ENCODE data around the gene RTP5. TPM values are rescaled to one million over a fixed set of nuclear protein-coding genes. Genes with fewer than 3 reads are reported as not detected.
"Not testable (repeated sequence)": the region's sequence is repeated elsewhere in the genome, so short reads cannot be mapped to it uniquely, and the experiment has no call there.

The RTP5 gene
- total and polyA plus RNA-seq, 2 experiments from 2014 or later: not detected

GRCh38 chr2:241821460-241822263, 47.9 kb upstream of the RTP5 start:
- H3K4me1 ChIP-seq (ENCODE audit: insufficient read depth): no peaks in the 10 kb centered on the region
- no peaks in the 10 kb centered on the region for H3K79me2 ChIP-seq (ENCODE audit: insufficient read depth)
- no peaks in the 10 kb centered on the region for H3K9me3 ChIP-seq (ENCODE audit: low read depth)
- in situ Hi-C loops (cut with MboI): no loop called here
- H3K4me3 ChIP-seq: no peak overlapping the region
- no peaks in the 10 kb centered on the region for H3K36me3 ChIP-seq (ENCODE audit: low read depth)
- H4K20me1 ChIP-seq (ENCODE audit: insufficient read depth): no peaks in the 10 kb centered on the region
- TF ChIP-seq EZH2phosphoT487 (IDR thresholded peaks at IDR 0.05; ENCODE audit: insufficient read depth, low read depth) (no peak), EZH2 (IDR thresholded peaks at IDR 0.05; ENCODE audit: insufficient read depth, poor library complexity, severe bottlenecking) (no peak)
- no peak for DNase-seq
- no peak overlapping the region for H2AFZ ChIP-seq
- no peaks in the 10 kb centered on the region for H3K9me2 ChIP-seq (ENCODE audit: insufficient read depth)
- no peak overlapping the region for H3K4me2 ChIP-seq (ENCODE audit: unreplicated experiment)
- 59 to 62% methylated on average over 28 of the region's 28 CpGs for WGBS, 2 experiments (ENCODE audit: low coverage in 1 of 2, low lambda C conversion rate in 2 of 2, missing lambda C conversion rate in 2 of 2)
- H3K9ac ChIP-seq: no peak overlapping the region
- H3K27me3 ChIP-seq (replicated peaks; ENCODE audit: insufficient read depth): peaks cover 14% of the 10 kb centered on the region; the same call in 1 of the 2 replicates
- H3F3A ChIP-seq (ENCODE audit: insufficient read depth): no peaks in the 10 kb centered on the region
- no peak overlapping the region for H3K27ac ChIP-seq

GRCh38 chr2:241822264-241822623, 47.3 kb upstream of the RTP5 start:
- peaks cover 14% of the 10 kb centered on the region; the same call in 1 of the 2 replicates for H3K27me3 ChIP-seq (replicated peaks; ENCODE audit: insufficient read depth)
- in situ Hi-C loops (cut with MboI): no loop called here
- peaks cover 3% of the 10 kb centered on the region for H3K9me3 ChIP-seq (ENCODE audit: low read depth)
- no peak overlapping the region for H3K4me2 ChIP-seq (ENCODE audit: unreplicated experiment)
- H3K79me2 ChIP-seq (ENCODE audit: insufficient read depth): no peaks in the 10 kb centered on the region
- no peaks in the 10 kb centered on the region for H4K20me1 ChIP-seq (ENCODE audit: insufficient read depth)
- H3K9me2 ChIP-seq (ENCODE audit: insufficient read depth): no peaks in the 10 kb centered on the region
- no peaks in the 10 kb centered on the region for H3K4me1 ChIP-seq (ENCODE audit: insufficient read depth)
- H3K27ac ChIP-seq: no peak overlapping the region
- DNase-seq: no peak
- H3K36me3 ChIP-seq (ENCODE audit: low read depth): no peaks in the 10 kb centered on the region
- H2AFZ ChIP-seq: no peak overlapping the region
- no peak overlapping the region for H3K9ac ChIP-seq
- TF ChIP-seq EZH2phosphoT487 (IDR thresholded peaks at IDR 0.05; ENCODE audit: insufficient read depth, low read depth) (no peak), EZH2 (IDR thresholded peaks at IDR 0.05; ENCODE audit: insufficient read depth, poor library complexity, severe bottlenecking) (no peak)
- no peak overlapping the region for H3K4me3 ChIP-seq
- H3F3A ChIP-seq (ENCODE audit: insufficient read depth): no peaks in the 10 kb centered on the region
- 49 to 64% methylated on average over 14 of the region's 14 CpGs for WGBS, 2 experiments (ENCODE audit: low coverage in 1 of 2, low lambda C conversion rate in 2 of 2, missing lambda C conversion rate in 2 of 2)

GRCh38 chr2:241823531-241824437, 45.7 kb upstream of the RTP5 start:
- DNase-seq; in situ Hi-C loops (cut with MboI); H3K4me2 ChIP-seq (ENCODE audit: unreplicated experiment); H4K20me1 ChIP-seq (ENCODE audit: insufficient read depth); H3K79me2 ChIP-seq (ENCODE audit: insufficient read depth); H3K4me1 ChIP-seq (ENCODE audit: insufficient read depth); H3F3A ChIP-seq (ENCODE audit: insufficient read depth); H3K9me3 ChIP-seq (ENCODE audit: low read depth); H3K27ac ChIP-seq; H3K4me3 ChIP-seq; H3K9ac ChIP-seq; H2AFZ ChIP-seq; H3K9me2 ChIP-seq (ENCODE audit: insufficient read depth); H3K36me3 ChIP-seq (ENCODE audit: low read depth): not testable (repeated sequence)
- WGBS, 2 experiments (ENCODE audit: low coverage in 1 of 2, low lambda C conversion rate in 2 of 2, missing lambda C conversion rate in 2 of 2): 42 to 44% methylated on average over 45 of the region's 45 CpGs
- peaks cover 14% of the 10 kb centered on the region; the same call in 1 of the 2 replicates for H3K27me3 ChIP-seq (replicated peaks; ENCODE audit: insufficient read depth)

GRCh38 chr2:241827394-241827793, 42.1 kb upstream of the RTP5 start:
- DNase-seq: no peak
- Histone ChIP-seq H3K9me3 (ENCODE audit: low read depth) (peaks cover 4% of the 10 kb centered on the region), H3K9me2 (ENCODE audit: insufficient read depth) (no peaks in the 10 kb centered on the region), H3K27me3 (replicated peaks; ENCODE audit: insufficient read depth) (peaks cover 17% of the 10 kb centered on the region; the same call in 1 of the 2 replicates), H3K79me2 (ENCODE audit: insufficient read depth) (no peaks in the 10 kb centered on the region), H3K4me2 (ENCODE audit: unreplicated experiment) (no peak overlapping the region), H3K4me1 (ENCODE audit: insufficient read depth) (no peaks in the 10 kb centered on the region), H3K36me3 (ENCODE audit: low read depth) (no peaks in the 10 kb centered on the region), H3F3A (ENCODE audit: insufficient read depth) (no peaks in the 10 kb centered on the region), H3K27ac (no peak overlapping the region), H3K9ac (no peak overlapping the region), H4K20me1 (ENCODE audit: insufficient read depth) (no peaks in the 10 kb centered on the region), H2AFZ (no peak overlapping the region), H3K4me3 (no peak overlapping the region)
- TF ChIP-seq EZH2phosphoT487 (IDR thresholded peaks at IDR 0.05; ENCODE audit: insufficient read depth, low read depth): no peak
- no peak for TF ChIP-seq EZH2 (IDR thresholded peaks at IDR 0.05; ENCODE audit: insufficient read depth, poor library complexity, severe bottlenecking)
- in situ Hi-C loops (cut with MboI): no loop called here
- 34 to 38% methylated on average over 2 of the region's 2 CpGs for WGBS, 2 experiments (ENCODE audit: low coverage in 1 of 2, low lambda C conversion rate in 2 of 2, missing lambda C conversion rate in 2 of 2)

Data from GM23248 (cell line).